HG02973 (cell line): Measurements from ENCODE around the gene CIITA.

ENCODE experiments used
- ATAC-seq: cut with Tn5 transposase; IDR thresholded peaks from one replicate; pipeline ENCODE4 v1.9.1; 2021; ENCODE audit warnings: moderate library complexity; ENCODE audit not compliant: unreplicated experiment

Gene CIITA

DNA sequence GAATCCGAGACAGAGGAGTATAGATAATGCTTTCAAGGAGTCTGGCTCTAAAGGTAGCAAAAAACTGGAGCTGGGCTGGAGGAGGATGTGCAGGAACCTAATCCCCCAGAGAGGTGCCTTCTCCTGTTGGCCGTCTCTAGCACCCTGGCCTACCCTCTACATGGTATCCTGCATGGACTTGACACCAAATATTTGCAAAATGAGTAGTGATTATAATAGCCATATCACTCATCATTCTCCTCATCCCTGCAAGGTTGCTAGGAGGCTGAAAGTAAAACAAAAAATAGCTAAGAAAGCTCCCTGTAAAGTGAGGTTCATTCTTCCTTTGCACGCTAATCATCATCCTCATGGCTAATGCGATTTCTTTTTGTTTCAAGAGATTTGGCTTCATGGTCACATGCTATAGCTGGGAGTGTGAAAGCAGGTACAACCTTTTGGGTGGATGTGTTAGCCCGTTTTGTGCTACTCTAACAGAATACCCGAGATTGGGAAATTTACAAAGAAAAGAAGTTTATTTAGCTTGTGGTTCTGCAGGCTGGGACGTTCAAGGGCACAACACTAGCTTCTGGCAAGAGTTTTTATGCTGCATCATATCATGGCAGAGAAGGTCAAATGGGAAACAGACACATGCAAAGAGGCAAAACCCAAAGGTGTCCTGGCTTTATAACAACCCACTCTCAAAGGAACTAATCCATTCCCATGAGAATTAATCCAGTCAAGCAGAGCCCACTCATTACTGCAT lies 27.1 kb upstream of the CIITA start:
- ATAC-seq = no peak

- ATAC-seq = no peak
Measured at GRCh38 chr16:10850478-10850850, 26.5 kb upstream of the CIITA start.

GRCh38 chr16:10851512-10851911 lies 25.5 kb upstream of the CIITA start:
- ATAC-seq = no peak

GRCh38 chr16:10852286-10852685 lies 24.7 kb upstream of the CIITA start:
- no peak for ATAC-seq

DNA sequence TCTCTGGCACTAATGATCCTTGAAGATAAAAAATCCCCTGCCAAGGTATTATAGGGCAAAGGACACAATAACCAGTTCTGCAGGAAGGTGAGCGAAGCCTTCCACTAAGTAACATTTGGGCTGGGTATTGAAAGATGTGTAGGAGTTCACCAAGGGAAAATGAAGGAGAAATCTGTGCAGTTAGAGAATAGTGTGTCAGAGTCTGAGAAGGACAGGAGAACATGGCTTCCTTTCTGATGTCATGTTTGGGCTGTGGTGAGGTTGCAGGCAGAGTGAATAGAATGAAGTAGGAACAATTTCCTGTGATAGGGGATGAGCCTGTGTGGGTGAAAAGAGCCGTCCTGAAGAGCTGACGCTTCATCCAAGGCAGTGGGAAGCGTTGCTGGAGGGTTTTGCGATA lies 24.1 kb upstream of the CIITA start:
- ATAC-seq = no peak

DNA sequence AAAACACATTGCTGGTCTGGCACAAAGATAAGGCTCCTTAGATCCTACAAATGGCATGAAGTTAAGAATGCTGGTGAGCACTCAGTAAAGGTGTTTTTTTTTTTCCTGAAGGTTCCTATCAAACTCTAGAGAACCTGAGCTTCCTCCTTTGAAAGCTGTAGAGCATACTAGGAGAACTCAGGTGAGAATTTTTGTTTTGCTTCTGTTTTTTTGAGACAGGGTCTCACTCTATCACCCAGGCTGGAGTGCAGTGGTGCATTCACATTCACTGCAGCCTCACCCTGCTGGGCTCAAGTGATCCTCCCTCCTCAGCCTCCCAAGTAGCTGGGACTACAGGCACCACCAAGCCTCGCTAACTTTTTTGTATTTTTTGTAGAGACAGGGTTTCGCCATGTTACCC lies 21.0 kb upstream of the CIITA start:
- ATAC-seq = no peak

GRCh38 chr16:10858203-10858602 lies 18.8 kb upstream of the CIITA start:
- no peak for ATAC-seq

- ATAC-seq = no peak
Measured at GRCh38 chr16:10859020-10859419, 18.0 kb upstream of the CIITA start.

GRCh38 chr16:10859658-10860057 lies 17.3 kb upstream of the CIITA start:
- no peak for ATAC-seq

DNA sequence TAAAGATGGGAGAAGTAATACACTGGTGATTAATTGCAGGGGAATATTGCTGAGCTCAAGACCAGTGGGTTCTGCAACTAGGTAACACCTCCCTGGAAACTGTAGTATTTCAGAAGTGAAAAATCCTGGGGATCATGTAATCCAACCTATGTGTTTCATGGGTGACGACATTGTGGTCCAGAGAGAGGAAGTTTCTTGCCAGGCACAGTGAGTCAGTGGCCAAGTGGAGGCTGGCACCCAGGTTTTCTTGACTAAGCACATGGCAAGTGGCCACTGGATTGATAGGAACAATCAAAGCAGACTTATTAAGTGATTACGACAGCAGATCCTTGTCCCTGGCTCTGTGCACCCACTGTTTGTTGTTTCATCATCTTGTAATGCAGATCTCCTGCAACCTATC lies 14.6 kb upstream of the CIITA start:
- no peak for ATAC-seq

DNA sequence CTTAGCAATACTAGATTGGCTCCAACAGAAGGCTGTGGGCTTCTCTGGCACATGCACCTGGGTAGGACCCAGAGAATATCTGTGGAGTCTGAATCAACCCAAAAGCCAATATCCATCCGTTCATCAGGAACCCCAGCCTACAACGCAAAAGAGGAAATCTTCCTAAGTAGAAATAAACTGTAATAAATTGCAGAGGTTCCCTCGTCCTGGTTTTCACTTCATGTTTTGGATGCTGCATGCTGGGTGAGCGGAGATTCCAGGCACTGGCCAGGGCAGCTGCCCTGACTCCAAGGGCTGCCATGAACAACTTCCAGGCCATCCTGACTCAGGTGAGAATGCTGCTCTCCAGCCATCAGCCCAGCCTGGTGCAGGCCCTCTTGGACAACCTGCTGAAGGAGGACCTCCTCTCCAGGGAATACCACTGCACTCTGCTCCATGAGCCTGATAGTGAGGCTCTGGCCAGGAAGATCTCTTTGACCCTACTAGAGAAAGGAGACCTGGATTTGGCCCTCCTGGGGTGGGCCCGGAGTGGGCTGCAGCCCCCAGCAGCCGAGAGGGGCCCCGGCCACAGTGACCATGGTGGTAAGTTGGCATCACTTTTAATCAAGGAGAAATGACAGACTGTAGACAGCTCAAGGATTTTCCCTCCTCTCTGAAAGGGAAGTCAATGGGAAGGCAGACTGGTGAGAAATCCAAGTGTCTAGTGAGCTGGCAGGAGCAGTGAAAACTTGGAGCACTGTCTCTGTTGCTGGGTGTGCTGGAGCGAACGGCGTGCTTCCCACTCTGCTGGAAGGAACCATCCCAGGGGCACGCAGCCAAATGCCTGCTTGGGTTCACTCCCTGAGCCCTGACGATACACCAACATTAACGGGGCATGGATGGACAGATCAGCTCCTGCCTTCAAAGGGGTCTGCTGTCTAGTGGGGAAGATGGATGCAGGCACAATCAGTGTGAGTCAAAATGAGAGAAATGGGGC lies 10.7 kb upstream of the CIITA start:
- ATAC-seq = no peak

GRCh38 chr16:10867199-10867598 lies 9.8 kb upstream of the CIITA start:
- ATAC-seq = no peak

DNA sequence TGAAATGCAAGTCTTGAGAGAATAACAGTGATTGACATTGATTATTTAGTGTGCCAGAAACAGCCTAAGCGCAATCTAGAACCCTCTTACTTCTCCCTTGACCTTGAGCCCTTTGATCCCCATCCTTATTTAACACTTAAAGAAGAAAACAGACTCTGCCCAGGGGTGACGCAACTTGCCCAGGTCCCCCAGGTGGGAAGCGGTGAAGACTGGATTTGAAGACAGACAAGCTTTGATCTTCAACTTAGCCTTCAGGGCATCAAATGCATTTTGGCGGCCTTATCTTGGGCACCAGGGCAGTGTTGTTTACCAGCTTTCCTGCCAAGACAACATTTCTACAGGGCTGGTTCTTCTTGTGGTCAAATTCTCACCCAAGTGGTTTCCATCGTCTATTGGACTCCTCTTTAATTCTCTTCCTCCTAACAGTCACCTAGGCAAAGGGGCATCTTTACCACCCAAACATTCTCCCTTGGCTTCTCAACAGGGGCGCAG lies 8.9 kb upstream of the CIITA start:
- no peak for ATAC-seq

- ATAC-seq = peak; percentile 34
Measured at GRCh38 chr16:10868596-10869469, 8.2 kb upstream of the CIITA start.

- ATAC-seq = no peak
Measured at GRCh38 chr16:10870137-10870776, 6.7 kb upstream of the CIITA start.

- ATAC-seq = no peak
Measured at GRCh38 chr16:10870808-10871156, 6.2 kb upstream of the CIITA start.

DNA sequence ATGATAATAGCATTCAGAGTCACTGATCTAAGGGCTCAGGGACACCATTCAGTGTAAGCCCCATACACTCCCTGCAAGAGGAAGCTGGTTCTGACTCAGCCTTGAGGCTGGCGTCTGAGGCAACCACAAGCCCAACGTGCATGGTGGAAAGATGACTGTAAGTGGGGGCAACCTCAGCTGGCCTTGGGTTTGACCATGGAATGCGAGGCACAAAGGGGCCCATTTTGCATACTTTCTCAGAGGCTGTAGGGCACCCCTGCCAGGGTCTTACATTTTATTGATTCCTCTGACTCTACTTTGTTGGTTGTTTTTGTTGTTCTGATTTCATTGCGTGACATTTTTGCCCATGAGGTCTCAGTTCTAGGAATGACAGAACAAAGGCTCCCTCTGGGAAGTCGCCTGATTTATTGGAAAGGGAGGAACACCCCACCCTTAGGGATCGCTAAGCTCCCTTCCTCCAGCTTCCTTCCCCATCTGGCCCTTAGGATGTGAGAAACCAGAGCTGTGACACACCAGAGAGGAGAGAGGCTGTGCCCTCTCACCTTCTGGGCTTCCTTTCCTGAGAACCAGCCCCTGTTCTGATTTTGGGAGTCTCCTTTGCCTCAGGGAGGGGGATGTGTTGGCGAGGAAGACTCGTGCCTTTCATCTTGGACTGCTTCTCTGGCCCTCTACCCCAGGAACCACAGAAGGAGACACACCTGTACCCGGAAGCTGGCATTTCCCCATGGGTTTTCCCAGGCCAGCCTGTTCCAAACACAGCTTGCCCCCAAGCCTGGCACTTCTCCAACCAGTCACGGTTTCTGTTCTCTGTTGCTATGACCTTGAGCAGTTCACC lies 5.6 kb upstream of the CIITA start:
- peak; percentile 44 for ATAC-seq

DNA sequence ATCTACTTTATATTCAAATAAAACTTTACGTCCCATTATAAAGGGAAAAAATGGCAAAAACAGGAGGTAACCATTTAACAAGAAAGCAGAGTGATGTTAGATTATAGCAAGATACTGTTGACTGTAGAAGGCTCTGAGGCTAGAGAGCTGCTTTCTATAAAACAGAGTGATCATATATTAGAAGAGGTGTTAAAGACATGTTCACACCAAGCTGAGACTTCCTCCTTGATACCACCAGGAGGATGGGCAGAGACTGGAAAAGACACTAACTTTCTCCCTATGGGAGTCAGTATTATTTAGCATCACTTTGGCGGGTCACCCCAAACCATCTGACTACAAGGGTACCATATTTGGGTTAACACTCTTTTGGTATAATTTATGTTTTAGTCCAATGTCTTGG lies 687 bp upstream of the CIITA start:
- no peak for ATAC-seq

GRCh38 chr16:10877472-10877946 lies 507 bp downstream of the CIITA start:
- peak; percentile 17 for ATAC-seq

DNA sequence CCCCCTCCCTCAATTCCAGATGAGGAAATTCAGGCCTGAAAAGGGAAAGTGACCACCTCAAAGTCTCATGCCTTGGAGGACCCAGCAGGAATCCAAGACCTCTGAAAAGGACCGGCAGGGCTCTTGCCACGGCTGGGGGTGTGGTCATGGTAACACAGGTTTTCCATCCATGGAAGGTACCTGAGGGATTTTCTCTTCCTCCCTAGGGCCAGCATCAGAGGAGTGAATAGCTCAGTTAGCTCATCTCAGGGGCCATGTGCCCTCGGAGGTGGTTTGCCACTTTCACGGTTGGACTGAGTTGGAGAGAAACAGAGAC lies 1.3 kb downstream of the CIITA start:
- no peak for ATAC-seq
